HFF-Myc (cell line): Measurements from ENCODE around the gene CCDC148.

ENCODE experiments used
- DNase-seq: peaks from one replicate; pipeline ENCODE4 v3.0.0-alpha.2; 2011; ENCODE audit warnings: low read depth; ENCODE audit errors: extremely low read depth
- H3K4me3 ChIP-seq: replicated peaks from 2 replicates; pipeline ENCODE4 v1.5.1; 2011; ENCODE audit warnings: low read depth, mild to moderate bottlenecking, control low read depth, low read length
- CTCF ChIP-seq: IDR thresholded peaks from 2 replicates; pipeline ENCODE4 v1.5.1; 2012; ENCODE audit warnings: mild to moderate bottlenecking, low read depth, low read length, control low read depth; ENCODE audit errors: missing control alignments

CCDC148 gene

GRCh38 chr2:158489366-158490112 lies 33.0 kb upstream of the CCDC148 start:
- no peak for TF ChIP-seq CTCF
- no peak overlapping the region for H3K4me3 ChIP-seq
- DNase-seq, result no peak

GRCh38 chr2:158488442-158489216 lies 32.1 kb upstream of the CCDC148 start:
- DNase-seq, result no peak
- no peak for TF ChIP-seq CTCF
- no peak overlapping the region for H3K4me3 ChIP-seq

GRCh38 chr2:158487419-158487818 lies 30.9 kb upstream of the CCDC148 start:
- no peak overlapping the region for H3K4me3 ChIP-seq
- no peak for DNase-seq
- no peak for TF ChIP-seq CTCF

- H3K4me3 ChIP-seq, result no peak overlapping the region
- DNase-seq, result no peak
- TF ChIP-seq CTCF, result no peak
These were observed 30.4 kb upstream of the CCDC148 start for GRCh38 chr2:158486970-158487325.

- DNase-seq, result no peak
- no peak overlapping the region for H3K4me3 ChIP-seq
- TF ChIP-seq CTCF, result no peak
These were observed 29.8 kb upstream of the CCDC148 start for GRCh38 chr2:158486150-158486969.

- DNase-seq, result no peak
- H3K4me3 ChIP-seq, result no peak overlapping the region
- no peak for TF ChIP-seq CTCF
These were observed 28.5 kb upstream of the CCDC148 start for GRCh38 chr2:158484892-158485556.
